ENCODE results near the gene GATD1. TPM values are rescaled to one million over a fixed set of nuclear protein-coding genes. Genes with fewer than 3 reads are reported as not detected.

GATD1 gene
- total RNA-seq, 1 experiment from 2014 or later: 88.7 TPM

DNA sequence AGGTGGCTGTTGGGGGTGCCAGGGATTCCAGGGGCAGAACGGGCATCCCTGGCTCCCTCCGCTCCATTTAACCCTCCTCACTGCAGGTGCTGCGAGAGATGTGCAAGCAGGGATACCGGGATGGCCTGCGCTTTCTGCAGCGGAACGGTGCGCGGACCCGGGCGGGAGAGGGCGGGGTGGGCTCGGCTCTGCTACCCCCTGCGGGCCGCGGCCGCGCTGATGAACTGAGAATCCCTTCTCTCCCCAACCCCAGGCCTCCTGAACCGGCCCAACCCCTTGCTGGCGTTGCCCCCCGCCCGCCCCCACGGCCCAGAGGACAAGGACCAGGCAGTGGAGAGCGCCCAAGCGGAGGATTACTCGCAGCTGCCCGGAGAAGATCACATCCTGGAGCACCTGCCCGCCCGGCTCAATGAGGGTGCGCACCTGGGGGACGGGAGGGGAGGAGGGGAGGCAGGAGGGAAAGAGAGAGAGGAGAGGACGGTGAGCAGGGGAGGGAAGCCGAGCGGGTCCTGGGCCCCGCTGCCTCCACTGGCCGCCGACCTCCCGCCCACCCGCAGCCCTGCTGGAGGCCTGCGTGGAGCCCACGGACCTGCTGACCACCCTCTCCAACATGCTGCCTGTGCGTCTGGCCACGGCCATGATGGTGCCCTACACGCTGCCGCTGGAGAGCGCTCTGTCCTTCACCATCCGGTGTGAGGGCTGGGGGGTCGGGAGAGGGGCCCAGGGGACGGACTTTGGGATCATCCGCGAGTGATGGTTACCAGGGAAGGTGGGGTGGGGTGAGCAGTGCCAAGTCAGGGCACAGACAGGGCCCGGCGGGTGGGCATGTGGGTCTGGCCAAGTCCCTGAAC lies 46.4 kb upstream of the GATD1 start:
- no peak for ATAC-seq
- no peaks in the 10 kb centered on the region for H3K9me3 ChIP-seq (ENCODE audit: control insufficient read depth in 1 of 2, insufficient read depth in 1 of 2, low read depth in 1 of 2, low read length in 2 of 2)
- no peak overlapping the region for H3K9ac ChIP-seq (ENCODE audit: low read length)
- peaks cover 38 to 58% of the 10 kb centered on the region in 2 experiments for H3K4me1 ChIP-seq (ENCODE audit: control insufficient read depth in 1 of 2, insufficient read depth in 2 of 2, low read length in 2 of 2)
- no peaks in the 10 kb centered on the region for H4K20me1 ChIP-seq (ENCODE audit: insufficient read depth)
- no peak overlapping the region for H3K4me2 ChIP-seq (ENCODE audit: low read length)
- no peak for DNase-seq (ENCODE audit: low read depth, low spot score)
- no peak for TF ChIP-seq EZH2phosphoT487 (IDR thresholded peaks at IDR 0.05; ENCODE audit: borderline replicate concordance)
- TF ChIP-seq SP1 (IDR thresholded peaks at IDR 0.05; ENCODE audit: low read depth): no peak
- TF ChIP-seq RAD21 (IDR thresholded peaks at IDR 0.05; ENCODE audit: low read depth): no peak
- TF ChIP-seq ZFX (IDR thresholded peaks at IDR 0.05): no peak
- TF ChIP-seq ELF1 (IDR thresholded peaks at IDR 0.05; ENCODE audit: borderline replicate concordance, low read depth): no peak
- TF ChIP-seq, protein P1, sequence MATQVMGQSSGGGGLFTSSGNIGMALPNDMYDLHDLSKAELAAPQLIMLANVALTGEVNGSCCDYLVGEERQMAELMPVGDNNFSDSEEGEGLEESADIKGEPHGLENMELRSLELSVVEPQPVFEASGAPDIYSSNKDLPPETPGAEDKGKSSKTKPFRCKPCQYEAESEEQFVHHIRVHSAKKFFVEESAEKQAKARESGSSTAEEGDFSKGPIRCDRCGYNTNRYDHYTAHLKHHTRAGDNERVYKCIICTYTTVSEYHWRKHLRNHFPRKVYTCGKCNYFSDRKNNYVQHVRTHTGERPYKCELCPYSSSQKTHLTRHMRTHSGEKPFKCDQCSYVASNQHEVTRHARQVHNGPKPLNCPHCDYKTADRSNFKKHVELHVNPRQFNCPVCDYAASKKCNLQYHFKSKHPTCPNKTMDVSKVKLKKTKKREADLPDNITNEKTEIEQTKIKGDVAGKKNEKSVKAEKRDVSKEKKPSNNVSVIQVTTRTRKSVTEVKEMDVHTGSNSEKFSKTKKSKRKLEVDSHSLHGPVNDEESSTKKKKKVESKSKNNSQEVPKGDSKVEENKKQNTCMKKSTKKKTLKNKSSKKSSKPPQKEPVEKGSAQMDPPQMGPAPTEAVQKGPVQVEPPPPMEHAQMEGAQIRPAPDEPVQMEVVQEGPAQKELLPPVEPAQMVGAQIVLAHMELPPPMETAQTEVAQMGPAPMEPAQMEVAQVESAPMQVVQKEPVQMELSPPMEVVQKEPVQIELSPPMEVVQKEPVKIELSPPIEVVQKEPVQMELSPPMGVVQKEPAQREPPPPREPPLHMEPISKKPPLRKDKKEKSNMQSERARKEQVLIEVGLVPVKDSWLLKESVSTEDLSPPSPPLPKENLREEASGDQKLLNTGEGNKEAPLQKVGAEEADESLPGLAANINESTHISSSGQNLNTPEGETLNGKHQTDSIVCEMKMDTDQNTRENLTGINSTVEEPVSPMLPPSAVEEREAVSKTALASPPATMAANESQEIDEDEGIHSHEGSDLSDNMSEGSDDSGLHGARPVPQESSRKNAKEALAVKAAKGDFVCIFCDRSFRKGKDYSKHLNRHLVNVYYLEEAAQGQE (IDR thresholded peaks at IDR 0.05; ENCODE audit: low read depth): no peak
- TF ChIP-seq, protein P2, sequence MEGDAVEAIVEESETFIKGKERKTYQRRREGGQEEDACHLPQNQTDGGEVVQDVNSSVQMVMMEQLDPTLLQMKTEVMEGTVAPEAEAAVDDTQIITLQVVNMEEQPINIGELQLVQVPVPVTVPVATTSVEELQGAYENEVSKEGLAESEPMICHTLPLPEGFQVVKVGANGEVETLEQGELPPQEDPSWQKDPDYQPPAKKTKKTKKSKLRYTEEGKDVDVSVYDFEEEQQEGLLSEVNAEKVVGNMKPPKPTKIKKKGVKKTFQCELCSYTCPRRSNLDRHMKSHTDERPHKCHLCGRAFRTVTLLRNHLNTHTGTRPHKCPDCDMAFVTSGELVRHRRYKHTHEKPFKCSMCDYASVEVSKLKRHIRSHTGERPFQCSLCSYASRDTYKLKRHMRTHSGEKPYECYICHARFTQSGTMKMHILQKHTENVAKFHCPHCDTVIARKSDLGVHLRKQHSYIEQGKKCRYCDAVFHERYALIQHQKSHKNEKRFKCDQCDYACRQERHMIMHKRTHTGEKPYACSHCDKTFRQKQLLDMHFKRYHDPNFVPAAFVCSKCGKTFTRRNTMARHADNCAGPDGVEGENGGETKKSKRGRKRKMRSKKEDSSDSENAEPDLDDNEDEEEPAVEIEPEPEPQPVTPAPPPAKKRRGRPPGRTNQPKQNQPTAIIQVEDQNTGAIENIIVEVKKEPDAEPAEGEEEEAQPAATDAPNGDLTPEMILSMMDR (IDR thresholded peaks at IDR 0.05 in 2 of 3, conservative IDR thresholded peaks at IDR 0.05 in 1 of 3; ENCODE audit: borderline replicate concordance in 1 of 3, insufficient read depth in 1 of 3, low read depth in 2 of 3, low read length in 2 of 3): no peak
- TF ChIP-seq SRF (IDR thresholded peaks at IDR 0.05; ENCODE audit: low read depth): no peak
- TF ChIP-seq POLR2A (IDR thresholded peaks at IDR 0.05; ENCODE audit: borderline replicate concordance, extremely low read depth, insufficient read depth, insufficient read length): no peak
- H2AFZ ChIP-seq (ENCODE audit: low read depth, low read length, poor library complexity, severe bottlenecking): no peak overlapping the region
- intact Hi-C loops (cut with micrococcal nuclease): no loop called here
- H3K79me2 ChIP-seq (ENCODE audit: insufficient read depth, low read length): peaks cover 22% of the 10 kb centered on the region
- H3K36me3 ChIP-seq (ENCODE audit: control insufficient read depth in 1 of 2, insufficient read depth in 2 of 2, low read length in 2 of 2): no peaks in the 10 kb centered on the region
- no peak overlapping the region for H3K4me3 ChIP-seq (replicated peaks in 1 of 2; ENCODE audit: low read depth in 1 of 2, low read length in 2 of 2)
- ChIA-PET RAD21 (ENCODE audit: low non-redundant PET in 1 of 2, low total read pairs in 2 of 2, uncharacterized antibody in 2 of 2, unreplicated experiment in 2 of 2) (no interaction called here), CTCF (no interaction called here), POLR2A (interaction anchor here (1.6 kb wide), 1 partner anchor 11 kb away, joined by 9 read pairs; no protein-coding TSS in a partner anchor)
- H3K27me3 ChIP-seq (ENCODE audit: insufficient read depth, low read length): no peaks in the 10 kb centered on the region
- H3K27ac ChIP-seq (ENCODE audit: low read depth, low read length): no peak overlapping the region
- no peaks in the 10 kb centered on the region for H3K9me2 ChIP-seq (ENCODE audit: insufficient read depth)
- BruUV-seq (replicated peaks): no TSS peak
